KOPT-K1 (cell line): Measurements from ENCODE around the gene CILP2.

ENCODE experiments used
- H3K27ac ChIP-seq: fragments of 200-600 bp; sonication (generic); 2 replicates; pipeline ENCODE4 v1.5.1; 2016; ENCODE audit warnings: antibody characterized with exemption, mild to moderate bottlenecking, low read depth, low read length; ENCODE audit not compliant: poor library complexity, severe bottlenecking
- H3K36me3 ChIP-seq: fragments of 200-600 bp; sonication (generic); 2 replicates; pipeline ENCODE4 v1.5.1; 2017; ENCODE audit warnings: antibody characterized with exemption, mild to moderate bottlenecking, low read length, moderate library complexity; ENCODE audit not compliant: insufficient read depth
- H3K9me3 ChIP-seq: fragments of 200-600 bp; sonication (generic); 2 replicates; pipeline ENCODE4 v1.5.1; 2017; ENCODE audit warnings: antibody characterized with exemption, low read length, mild to moderate bottlenecking; ENCODE audit not compliant: insufficient read depth, poor library complexity, severe bottlenecking

The CILP2 gene

DNA sequence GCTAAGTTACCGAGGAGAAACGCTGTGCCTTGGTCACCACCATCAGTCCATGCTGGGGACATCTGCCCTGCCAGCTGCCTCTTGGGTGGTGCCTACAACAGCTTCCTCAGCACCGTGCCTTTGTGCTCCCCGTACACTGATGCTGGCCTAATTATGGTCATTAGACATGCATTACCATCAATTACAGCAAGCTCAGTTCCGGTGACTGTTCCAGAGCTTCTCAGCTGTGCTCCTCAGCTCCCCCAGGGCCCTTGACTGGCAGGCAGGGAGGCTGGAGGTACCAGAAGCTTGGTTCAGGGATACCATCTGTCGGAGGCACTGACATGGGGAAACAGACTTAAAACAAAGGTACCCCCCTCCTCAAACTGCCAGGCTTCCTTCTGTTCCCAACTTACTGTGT, 40.2 kb downstream of the CILP2 start:
- Histone ChIP-seq H3K9me3 (no peaks in the 10 kb centered on the region), H3K27ac (no peak overlapping the region), H3K36me3 (no peaks in the 10 kb centered on the region)

GRCh38 chr19:19579533-19580361, 41.7 kb downstream of the CILP2 start:
- Histone ChIP-seq H3K27ac (no peak overlapping the region), H3K36me3 (no peaks in the 10 kb centered on the region), H3K9me3 (no peaks in the 10 kb centered on the region)

DNA sequence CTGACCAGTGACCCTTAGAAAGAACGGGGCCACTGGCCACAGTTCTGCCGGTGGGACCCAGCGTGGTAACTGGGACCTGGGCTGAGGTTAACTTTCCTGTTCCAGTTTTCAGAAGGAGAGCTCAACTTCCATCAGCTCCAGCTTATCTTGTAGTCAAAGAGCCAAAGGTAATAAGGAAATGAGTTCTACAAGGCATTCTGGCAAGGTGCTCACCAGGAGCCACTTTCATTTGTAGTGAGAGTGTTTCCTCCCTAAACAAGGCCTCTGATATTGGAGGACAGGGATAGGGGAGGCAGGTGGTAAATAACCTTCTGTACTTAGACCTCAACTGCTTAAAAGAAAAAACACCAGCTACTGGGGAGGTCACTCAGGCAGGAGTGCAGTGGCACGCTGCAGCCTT, 42.4 kb downstream of the CILP2 start:
- H3K9me3 ChIP-seq = no peaks in the 10 kb centered on the region
- no peaks in the 10 kb centered on the region for H3K36me3 ChIP-seq
- H3K27ac ChIP-seq = no peak overlapping the region

GRCh38 chr19:19581391-19581790, 43.3 kb downstream of the CILP2 start:
- Histone ChIP-seq H3K36me3 (no peaks in the 10 kb centered on the region), H3K9me3 (no peaks in the 10 kb centered on the region), H3K27ac (no peak overlapping the region)

DNA sequence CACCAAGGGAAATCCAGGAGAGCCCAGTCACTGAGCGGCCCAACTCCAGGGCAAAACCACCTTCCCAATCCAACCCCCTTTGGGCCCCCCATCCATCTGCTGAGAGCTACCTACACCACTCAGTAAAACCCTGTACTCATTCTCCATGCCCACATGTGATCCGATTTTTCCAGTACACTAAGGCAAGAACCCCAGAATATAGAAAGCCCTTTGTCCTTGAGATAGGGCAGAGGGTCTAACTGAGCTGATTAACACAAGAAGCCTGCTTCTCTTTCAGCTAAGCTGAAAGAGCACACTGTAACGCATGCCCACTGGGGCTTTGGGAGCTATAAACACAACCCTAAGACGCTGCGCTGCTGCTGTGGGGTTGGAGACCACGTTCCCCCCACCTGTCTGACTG, 44.4 kb downstream of the CILP2 start:
- Histone ChIP-seq H3K27ac (no peak overlapping the region), H3K9me3 (no peaks in the 10 kb centered on the region)

DNA sequence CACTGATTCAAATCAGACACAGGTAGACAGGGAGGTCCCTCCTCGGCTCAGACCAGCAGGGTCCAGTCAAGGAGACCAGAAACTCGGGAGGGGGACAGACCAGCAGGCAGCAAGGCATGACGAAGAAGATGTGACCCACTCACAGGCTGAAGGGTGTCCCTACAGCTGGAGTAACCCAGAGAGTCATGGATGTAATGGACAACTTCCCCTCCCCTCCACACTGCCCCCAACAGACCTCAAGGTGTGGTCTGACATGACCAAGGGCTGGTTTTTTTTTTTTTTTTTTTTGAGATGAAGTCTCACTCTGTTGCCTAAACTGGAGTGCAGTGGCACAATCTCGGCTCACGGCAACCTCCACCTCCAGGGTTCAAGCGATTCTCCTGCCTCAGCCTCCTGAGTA, 46.3 kb downstream of the CILP2 start:
- Histone ChIP-seq H3K36me3 (no peaks in the 10 kb centered on the region), H3K9me3 (no peaks in the 10 kb centered on the region), H3K27ac (no peak overlapping the region)

More for the DNA sequence above, 44.4 kb downstream of the CILP2 start:
- no peaks in the 10 kb centered on the region for H3K36me3 ChIP-seq

GRCh38 chr19:19587771-19588170, 49.7 kb downstream of the CILP2 start:
- H3K9me3 ChIP-seq = no peaks in the 10 kb centered on the region
- H3K27ac ChIP-seq = no peak overlapping the region
- peaks cover 8% of the 10 kb centered on the region; the same call in 1 of the 2 replicates for H3K36me3 ChIP-seq

DNA sequence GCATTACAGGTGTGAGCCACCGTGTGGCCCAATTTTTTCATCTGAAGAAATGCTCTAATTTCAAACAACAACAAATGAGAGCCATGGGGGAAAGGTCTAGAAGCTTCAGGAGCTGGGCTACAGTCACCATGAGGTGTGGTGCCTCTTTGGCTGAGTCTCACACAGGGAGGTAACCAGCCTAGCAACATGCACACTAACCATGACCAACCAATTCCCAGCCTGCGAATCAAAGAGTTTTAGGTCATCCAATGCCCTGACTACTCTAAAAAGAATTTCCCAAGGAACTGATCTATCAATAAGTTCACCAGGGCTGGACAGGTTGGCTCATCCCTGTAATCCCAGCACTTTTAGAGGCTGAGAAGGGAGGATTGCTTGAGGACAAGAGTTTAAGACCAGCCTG, 50.5 kb downstream of the CILP2 start:
- H3K9me3 ChIP-seq = no peaks in the 10 kb centered on the region
- H3K36me3 ChIP-seq = peaks cover 16% of the 10 kb centered on the region; the same call in 1 of the 2 replicates
- H3K27ac ChIP-seq = no peak overlapping the region

DNA sequence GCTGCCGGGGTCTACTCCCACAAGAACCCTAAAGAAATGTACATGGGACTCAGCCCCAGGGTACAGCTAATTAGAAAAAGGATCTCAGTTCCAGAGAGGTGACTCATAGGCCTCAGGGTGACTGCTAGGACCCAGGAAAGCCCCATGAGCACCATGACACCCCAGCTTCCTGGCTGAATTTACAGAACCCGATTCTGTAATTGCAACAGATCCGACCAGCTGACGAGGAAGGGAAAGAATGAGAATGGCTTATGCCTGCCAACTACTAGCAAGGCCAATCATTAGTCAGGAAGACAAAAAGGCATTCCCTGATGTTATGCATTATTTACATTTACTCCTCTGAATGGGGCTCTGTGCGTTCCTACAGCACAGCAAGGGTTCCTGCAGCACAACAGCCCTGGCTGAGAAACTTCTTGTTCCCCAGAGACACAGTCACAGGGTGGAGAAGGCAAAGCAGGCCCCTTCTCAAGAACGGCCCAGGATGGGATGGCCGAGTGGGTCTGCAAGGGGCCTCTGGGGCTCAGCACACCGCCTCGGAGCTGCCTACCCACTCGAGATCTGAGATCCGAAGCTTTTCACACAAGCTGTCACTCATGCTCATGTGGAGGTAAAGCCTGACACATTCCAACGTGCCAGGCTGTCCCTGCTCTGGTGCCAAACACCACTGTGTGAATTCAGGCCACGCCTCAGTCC, 53.2 kb downstream of the CILP2 start:
- Histone ChIP-seq H3K9me3 (no peaks in the 10 kb centered on the region), H3K27ac (no peak overlapping the region)

GRCh38 chr19:19592690-19593089, 54.6 kb downstream of the CILP2 start:
- H3K36me3 ChIP-seq = peaks cover 33% of the 10 kb centered on the region; the same call in 1 of the 2 replicates
- H3K27ac ChIP-seq = no peak overlapping the region
- H3K9me3 ChIP-seq = no peaks in the 10 kb centered on the region

More for the DNA sequence above, 53.2 kb downstream of the CILP2 start:
- H3K36me3 ChIP-seq = peaks cover 23% of the 10 kb centered on the region; the same call in 1 of the 2 replicates

GRCh38 chr19:19594381-19594780, 56.3 kb downstream of the CILP2 start:
- Histone ChIP-seq H3K9me3 (no peaks in the 10 kb centered on the region), H3K36me3 (peaks cover 34% of the 10 kb centered on the region; the same call in 1 of the 2 replicates), H3K27ac (no peak overlapping the region)

- no peak overlapping the region for H3K27ac ChIP-seq
These were observed 57.2 kb downstream of the CILP2 start for GRCh38 chr19:19595171-19595701.

More at GRCh38 chr19:19595171-19595701, 57.2 kb downstream of the CILP2 start:
- H3K36me3 ChIP-seq = peaks cover 34% of the 10 kb centered on the region; the same call in 1 of the 2 replicates
- no peaks in the 10 kb centered on the region for H3K9me3 ChIP-seq
